HepG2 (cell line): Measurements from ENCODE around the gene ERVH48-1. TPM values are rescaled to one million over a fixed set of nuclear protein-coding genes. Genes with fewer than 3 reads are reported as not detected.
"Not testable (repeated sequence)": the region's sequence is repeated elsewhere in the genome, so short reads cannot be mapped to it uniquely, and the experiment has no call there.

ENCODE experiments used
- ATAC-seq: fragments of 200-7000 bp; cut with Tn5 transposase; 3 replicates; pipeline ENCODE4 v1.9.1; 2020; ENCODE audit warnings: mild to moderate bottlenecking, moderate library complexity
- BruUV-seq: library from RNA; stranded (reverse); fragments of 400-500 nt; replicated peaks from 2 replicates; lab custom pipeline; 2021; lab: Mats Ljungman, UMichigan
- CTCF ChIA-PET: fragments of 300-600 bp; formaldehyde crosslinking; extraction: SDS; loops from one replicate; lab custom pipeline; 2021; ENCODE audit warnings: low total read pairs, inconsistent platforms, low intra/inter-chr PET ratio; lab: Yijun Ruan, JAX
- POLR2A ChIA-PET: fragments of 350-600 bp; sonication (Branson Sonifier 250); formaldehyde crosslinking; loops from one replicate; lab custom pipeline; 2020; ENCODE audit warnings: antibody characterized with exemption, inconsistent platforms; lab: Yijun Ruan, JAX
- DNase-seq: peaks from one replicate; pipeline ENCODE4 v3.0.0-alpha.2; 2015; ENCODE audit warnings: low spot score
- FAIRE-seq: peaks from 3 replicates; lab custom pipeline; 2011; peaks lifted over from hg19 to GRCh38; lab: Jason Lieb, UNC
- H2AFZ ChIP-seq: one replicate; pipeline ENCODE4 v1.6.1; 2011; ENCODE audit warnings: low read length, inconsistent platforms
- H3K27ac ChIP-seq: fragments of 300-600 bp; 3 replicates; pipeline ENCODE4 v1.8.0; 2011; ENCODE audit warnings: mixed run types, mild to moderate bottlenecking, mixed read lengths, low read length, inconsistent platforms; ENCODE audit not compliant: insufficient read depth; ENCODE audit errors: extremely low read length
- H3K27me3 ChIP-seq, 2 experiments: fragments of 200-600 bp in 1 of 2; 2 replicates in 1 of 2; 3 replicates in 1 of 2; pipeline versions ENCODE4 v1.6.0 to v1.8.0; 2011; ENCODE audit warnings: low read length in 2 of 2, mild to moderate bottlenecking in 2 of 2, moderate library complexity in 2 of 2, inconsistent platforms in 1 of 2; ENCODE audit not compliant: insufficient read depth in 2 of 2, control insufficient read depth in 1 of 2
- H3K36me3 ChIP-seq, 2 experiments: fragments of 200-600 bp in 1 of 2; replicated peaks in 1 of 2; 2 replicates in 1 of 2; 3 replicates in 1 of 2; pipeline versions ENCODE4 v1.5.1 to v1.8.0; 2011; ENCODE audit warnings: low read length in 2 of 2, inconsistent platforms in 1 of 2; ENCODE audit not compliant: insufficient read depth in 2 of 2, control insufficient read depth in 1 of 2
- H3K4me1 ChIP-seq: 2 replicates; pipeline ENCODE4 v1.5.1; 2012; ENCODE audit warnings: low read length, inconsistent platforms; ENCODE audit not compliant: insufficient read depth
- H3K4me2 ChIP-seq: 2 replicates; pipeline ENCODE4 v1.6.0; 2011; ENCODE audit warnings: low read depth, low read length, inconsistent platforms
- H3K4me3 ChIP-seq, 3 experiments: fragments of 200-600 bp in 1 of 3; sonication (generic), shearing (Covaris generic) in 1 of 3; replicated peaks in 1 of 3; 2 replicates each; pipeline ENCODE4 v1.5.1; 2011 to 2016; ENCODE audit warnings: low read length in 3 of 3, inconsistent platforms in 2 of 3, low read depth in 2 of 3, mild to moderate bottlenecking in 2 of 3, control low read depth in 1 of 3, mixed read lengths in 1 of 3; ENCODE audit not compliant: insufficient read depth in 1 of 3
- H3K79me2 ChIP-seq: one replicate; pipeline ENCODE4 v1.6.1; 2011; ENCODE audit warnings: low read length, inconsistent platforms; ENCODE audit not compliant: insufficient read depth
- H3K9ac ChIP-seq: 2 replicates; pipeline ENCODE4 v1.6.0; 2011; ENCODE audit warnings: mild to moderate bottlenecking, low read depth, low read length, inconsistent platforms; ENCODE audit not compliant: insufficient read depth
- H3K9me3 ChIP-seq: 2 replicates; pipeline ENCODE4 v1.5.1; 2012; ENCODE audit warnings: mild to moderate bottlenecking, low read length
- H4K20me1 ChIP-seq: 2 replicates; pipeline ENCODE4 v1.6.0; 2011; ENCODE audit warnings: inconsistent platforms, mild to moderate bottlenecking, low read length, moderate library complexity; ENCODE audit not compliant: insufficient read depth
- PCBP2 ChIP-seq: fragments of 200-400 bp; formaldehyde crosslinking; optimal IDR thresholded peaks from 2 replicates; pipeline ENCODE3; 2018; ENCODE audit warnings: low read length, low read depth; ENCODE audit not compliant: poor library complexity, severe bottlenecking
- TEAD3 ChIP-seq: optimal IDR thresholded peaks from 2 replicates; pipeline ENCODE3; 2016; ENCODE audit warnings: borderline replicate concordance
- ZFP41 ChIP-seq: sonication (generic); formaldehyde crosslinking; IDR thresholded peaks from 2 replicates; pipeline ENCODE4 v1.4.0; 2020; ENCODE audit warnings: mild to moderate bottlenecking, missing genetic modification reagents, borderline replicate concordance
- ZNF263 ChIP-seq: sonication (generic); formaldehyde crosslinking; IDR thresholded peaks from 2 replicates; pipeline ENCODE4 v1.4.0; 2020; ENCODE audit warnings: missing genetic modification reagents
- WGBS: methylation state at CpG from one replicate; pipeline ENCODE4 v1.1.6; 2017; ENCODE audit warnings: low lambda C conversion rate; 5-methylcytosine and 5-hydroxymethylcytosine counted together
- in situ Hi-C: cut with HindIII; loops from 2 replicates; pipeline ENCODE4 v1.10.0; 2017; ENCODE audit warnings: low pct_unique_long_range_greater_than_20kb; ENCODE audit not compliant: extremely low pct_ligation_motif_present
- intact Hi-C: fragments of 100-400 bp; cut with micrococcal nuclease; formaldehyde crosslinking; loops from one replicate; pipeline ENCODE4 v1.10.0; 2022; ENCODE audit not compliant: unreplicated experiment
- polyA plus RNA-seq, 8 experiments: library from polyadenylated mRNA; depleted of rRNA in 3 of 8; stranded (reverse) in 7 of 8; unstranded in 1 of 8; fragments of >200 nt; fragmentation: Illumina TruSeq in 4 of 8; extraction: Trizol in 4 of 8; gene quantifications; 2 replicates each; pipeline versions ENCODE4 v1.2.1 to v1.2.3, GENCODE V29; 2011 to 2016; ENCODE audit warnings: low read depth in 4 of 8, missing spikeins in 1 of 8, mixed read lengths in 1 of 8; ENCODE audit not compliant: insufficient read depth in 1 of 8
- total RNA-seq, 5 experiments: library from RNA; depleted of rRNA; stranded (reverse); fragments of >200 nt; fragmentation: Illumina TruSeq; extraction: Trizol; gene quantifications; 2 replicates each; pipeline ENCODE4 v1.2.3, GENCODE V29; 2016; ENCODE audit warnings: low read depth in 1 of 5
- TF ChIP-seq, protein P1 (sequence below): sonication (generic); formaldehyde crosslinking; IDR thresholded peaks from 2 replicates; pipeline ENCODE4 v1.5.0; 2020; ENCODE audit warnings: mild to moderate bottlenecking, missing genetic modification reagents

Gene ERVH48-1
- total and polyA plus RNA-seq, 2 of the 13 experiments (the other 11 are each of a cell fraction or from before 2014, with no cell fraction given): 1.8 TPM; not detected in 1

DNA sequence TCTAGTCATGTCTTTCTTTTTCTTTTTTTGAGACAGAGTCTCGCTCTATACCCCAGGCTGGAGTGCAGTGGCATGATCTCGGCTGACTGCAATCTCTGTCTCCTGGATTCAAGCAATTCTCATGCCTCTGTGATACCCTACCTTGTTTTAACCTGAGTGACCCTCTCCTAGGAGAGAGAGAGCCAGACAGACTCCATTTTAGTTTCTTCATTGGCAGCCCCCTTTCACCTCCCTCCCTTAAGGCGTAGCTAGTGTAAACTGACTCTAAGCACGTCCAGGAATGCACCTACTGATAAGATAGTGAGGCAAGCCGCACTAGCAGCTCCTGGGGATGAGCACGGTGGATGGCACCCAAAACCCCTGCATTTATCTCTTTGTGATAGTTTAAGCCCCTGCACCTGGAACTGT, 43.8 kb upstream of the ERVH48-1 start:
- no peak for TF ChIP-seq PCBP2
- TF ChIP-seq TEAD3: peak; percentile 57
- WGBS: 27% methylated on average over 6 of the region's 6 CpGs
- no peak overlapping the region for H3K9ac ChIP-seq
- no peak for FAIRE-seq
- no peak overlapping the region for H2AFZ ChIP-seq
- H3K27ac ChIP-seq: no peak overlapping the region
- no peak overlapping the region for H3K4me3 ChIP-seq
- CTCF ChIA-PET: no interaction called here
- H3K4me2 ChIP-seq: peak overlapping the region; percentile 32; the same call in 1 of the 2 replicates
- no peaks in the 10 kb centered on the region for H4K20me1 ChIP-seq
- no TSS peak for BruUV-seq
- peaks cover 38% of the 10 kb centered on the region for H3K4me1 ChIP-seq
- in situ Hi-C loops (no loop called here), intact Hi-C loops (no loop called here)
- ATAC-seq: no peak
- no peaks in the 10 kb centered on the region for H3K79me2 ChIP-seq
- H3K36me3 ChIP-seq: no peaks in the 10 kb centered on the region
- no peaks in the 10 kb centered on the region for H3K27me3 ChIP-seq
- DNase-seq: no peak
- no peaks in the 10 kb centered on the region for H3K9me3 ChIP-seq
- POLR2A ChIA-PET: no interaction called here

DNA sequence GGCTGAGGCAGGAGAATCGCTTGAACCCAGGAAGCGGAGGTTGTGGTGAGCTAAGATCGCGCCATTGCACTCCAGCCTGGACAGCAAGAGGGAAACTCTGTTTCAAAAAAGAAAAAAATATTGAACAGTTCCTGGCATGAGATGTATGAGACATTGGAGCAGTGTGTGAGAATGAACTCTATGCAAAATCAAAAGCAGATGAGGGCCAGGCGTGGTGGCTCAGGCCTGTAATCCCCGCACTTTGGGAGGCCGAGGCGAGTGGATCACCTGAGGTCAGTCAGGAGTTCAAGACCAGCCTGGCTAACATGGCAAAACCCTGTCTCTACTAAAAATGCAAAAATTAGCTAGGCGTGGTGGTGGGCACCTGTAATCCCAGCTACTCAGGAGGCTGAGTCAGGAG, 42.2 kb upstream of the ERVH48-1 start:
- H3K27me3 ChIP-seq, FAIRE-seq, intact Hi-C loops, POLR2A ChIA-PET, H3K79me2 ChIP-seq, BruUV-seq, DNase-seq, H3K4me2 ChIP-seq, ATAC-seq, H3K36me3 ChIP-seq, H4K20me1 ChIP-seq, H3K9ac ChIP-seq, CTCF ChIA-PET, H2AFZ ChIP-seq, H3K27ac ChIP-seq, H3K4me3 ChIP-seq, H3K9me3 ChIP-seq, in situ Hi-C loops: not testable (repeated sequence)
- whole genome bisulfite sequencing: 83% methylated on average over 9 of the region's 9 CpGs
- H3K4me1 ChIP-seq: peaks cover 25% of the 10 kb centered on the region

DNA sequence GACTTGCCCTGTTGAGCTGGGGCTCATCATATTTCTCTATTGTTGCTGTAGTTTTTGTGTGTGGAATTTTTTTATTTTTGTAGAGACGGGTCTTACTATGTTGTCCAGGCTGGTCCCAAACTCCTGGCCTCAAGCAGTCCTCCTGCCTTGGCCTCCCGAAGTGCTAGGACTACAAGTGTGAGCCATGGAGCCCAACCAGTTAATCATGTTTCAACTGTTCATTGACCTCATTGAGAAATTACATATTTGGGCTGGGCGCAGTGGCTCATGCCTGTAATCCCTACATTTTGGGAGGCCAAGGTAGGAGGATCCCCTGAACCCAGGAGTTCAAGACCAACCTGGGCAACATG, 39.8 kb upstream of the ERVH48-1 start:
- FAIRE-seq (no peak), DNase-seq (no peak), ATAC-seq (no peak)
- no peaks in the 10 kb centered on the region for H3K36me3 ChIP-seq
- intact Hi-C loops: no loop called here
- no peaks in the 10 kb centered on the region for H4K20me1 ChIP-seq
- in situ Hi-C loops: no loop called here
- H3K4me3 ChIP-seq: no peak overlapping the region
- no peaks in the 10 kb centered on the region for H3K79me2 ChIP-seq
- no peak overlapping the region for H3K4me2 ChIP-seq
- ChIA-PET CTCF (no interaction called here), POLR2A (no interaction called here)
- BruUV-seq: no TSS peak
- H3K9me3 ChIP-seq: no peaks in the 10 kb centered on the region
- H3K27me3 ChIP-seq: no peaks in the 10 kb centered on the region; a peak in 1 of 5 replicates
- TF ChIP-seq ZNF263 (CRISPR knock-in tag): no peak
- no peak for TF ChIP-seq ZFP41 (CRISPR knock-in tag)
- TF ChIP-seq, protein P1, sequence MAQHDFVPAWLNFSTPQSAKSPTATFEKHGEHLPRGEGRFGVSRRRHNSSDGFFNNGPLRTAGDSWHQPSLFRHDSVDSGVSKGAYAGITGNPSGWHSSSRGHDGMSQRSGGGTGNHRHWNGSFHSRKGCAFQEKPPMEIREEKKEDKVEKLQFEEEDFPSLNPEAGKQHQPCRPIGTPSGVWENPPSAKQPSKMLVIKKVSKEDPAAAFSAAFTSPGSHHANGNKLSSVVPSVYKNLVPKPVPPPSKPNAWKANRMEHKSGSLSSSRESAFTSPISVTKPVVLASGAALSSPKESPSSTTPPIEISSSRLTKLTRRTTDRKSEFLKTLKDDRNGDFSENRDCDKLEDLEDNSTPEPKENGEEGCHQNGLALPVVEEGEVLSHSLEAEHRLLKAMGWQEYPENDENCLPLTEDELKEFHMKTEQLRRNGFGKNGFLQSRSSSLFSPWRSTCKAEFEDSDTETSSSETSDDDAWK (CRISPR knock-in tag): no peak
- 48% methylated on average over 3 of the region's 3 CpGs for WGBS
- peaks cover 7% of the 10 kb centered on the region; the same call in 1 of the 2 replicates for H3K4me1 ChIP-seq
- no peak overlapping the region for H3K27ac ChIP-seq
- H2AFZ ChIP-seq: no peak overlapping the region
- no peak overlapping the region for H3K9ac ChIP-seq
